Astrocyte (in vitro differentiated cells and primary cell): ENCODE results near the gene MROH2A. TPM values are rescaled to one million over a fixed set of nuclear protein-coding genes. Genes with fewer than 3 reads are reported as not detected.

ENCODE experiments used
- DNase-seq: peaks from one replicate; pipeline ENCODE4 v3.0.0-alpha.2; 2010; ENCODE audit warnings: low read depth
- FAIRE-seq: peaks from 2 replicates; lab custom pipeline; 2011; peaks lifted over from hg19 to GRCh38; lab: Jason Lieb, UNC
- H2AFZ ChIP-seq: 2 replicates; pipeline ENCODE4 v1.6.0; 2012; ENCODE audit warnings: low read depth, low read length, inconsistent platforms
- H3K27ac ChIP-seq: 2 replicates; pipeline ENCODE4 v1.5.1; 2011; ENCODE audit warnings: low read depth, low read length, inconsistent platforms
- H3K27me3 ChIP-seq: 2 replicates; pipeline ENCODE4 v1.6.0; 2011; ENCODE audit warnings: low read length, inconsistent platforms; ENCODE audit not compliant: insufficient read depth
- H3K36me3 ChIP-seq: 2 replicates; pipeline ENCODE4 v1.5.1; 2011; ENCODE audit warnings: low read length, inconsistent platforms; ENCODE audit not compliant: insufficient read depth
- H3K4me1 ChIP-seq: 2 replicates; pipeline ENCODE4 v1.5.1; 2011; ENCODE audit warnings: low read length, inconsistent platforms; ENCODE audit not compliant: insufficient read depth
- H3K4me2 ChIP-seq: 2 replicates; pipeline ENCODE4 v1.6.0; 2012; ENCODE audit warnings: low read length, inconsistent platforms
- H3K4me3 ChIP-seq: 2 replicates; pipeline ENCODE4 v1.5.1; 2011; ENCODE audit warnings: low read depth, mild to moderate bottlenecking, low read length, inconsistent platforms; ENCODE audit not compliant: insufficient read depth
- H3K79me2 ChIP-seq: 2 replicates; pipeline ENCODE4 v1.6.0; 2012; ENCODE audit warnings: mild to moderate bottlenecking, low read length, inconsistent platforms; ENCODE audit not compliant: insufficient read depth
- H3K9ac ChIP-seq: 2 replicates; pipeline ENCODE4 v1.6.0; 2012; ENCODE audit warnings: mild to moderate bottlenecking, low read length, inconsistent platforms
- H3K9me3 ChIP-seq: 2 replicates; pipeline ENCODE4 v1.5.1; 2012; ENCODE audit warnings: low read depth, mild to moderate bottlenecking, low read length, inconsistent platforms; ENCODE audit not compliant: insufficient read depth
- H4K20me1 ChIP-seq: 2 replicates; pipeline ENCODE4 v1.6.0; 2012; ENCODE audit warnings: low read length, inconsistent platforms; ENCODE audit not compliant: insufficient read depth
- H3K27ac Mint-ChIP-seq: one replicate; pipeline ENCODE4 v1.8.0; 2021; ENCODE audit warnings: mild to moderate bottlenecking, mixed read lengths; ENCODE audit not compliant: unreplicated experiment
- H3K27me3 Mint-ChIP-seq: one replicate; pipeline ENCODE4 v1.8.0; 2021; ENCODE audit warnings: low read depth, mixed read lengths; ENCODE audit not compliant: unreplicated experiment
- H3K36me3 Mint-ChIP-seq: one replicate; pipeline ENCODE4 v1.8.0; 2021; ENCODE audit warnings: low read depth, mixed read lengths; ENCODE audit not compliant: unreplicated experiment
- H3K4me1 Mint-ChIP-seq: one replicate; pipeline ENCODE4 v1.8.0; 2021; ENCODE audit warnings: low read depth, mixed read lengths; ENCODE audit not compliant: unreplicated experiment
- H3K4me3 Mint-ChIP-seq: one replicate; pipeline ENCODE4 v1.8.0; 2021; ENCODE audit warnings: mild to moderate bottlenecking, moderate library complexity, mixed read lengths; ENCODE audit not compliant: unreplicated experiment
- H3K9me3 Mint-ChIP-seq: one replicate; pipeline ENCODE4 v1.8.0; 2021; ENCODE audit warnings: mild to moderate bottlenecking, mixed read lengths; ENCODE audit not compliant: unreplicated experiment
- CTCF ChIP-seq: IDR thresholded peaks from 2 replicates; pipeline ENCODE4 v1.5.1; 2011; ENCODE audit warnings: low read depth, mild to moderate bottlenecking, inconsistent platforms, low read length, moderate library complexity; ENCODE audit not compliant: insufficient read depth
- EZH2 ChIP-seq: IDR thresholded peaks from 2 replicates; pipeline ENCODE4 v1.6.1; 2012; ENCODE audit warnings: mild to moderate bottlenecking, low read length, inconsistent platforms; ENCODE audit not compliant: insufficient read depth
- total RNA-seq: library from RNA; stranded (reverse); gene quantifications from 2 replicates; pipeline ENCODE4 v1.2.1, GENCODE V29; 2021

The MROH2A gene
- total RNA-seq, 1 donor from 2014 or later: not detected

GRCh38 chr2:233848276-233848675 is 70.1 kb downstream of the MROH2A start:
- no peaks in the 10 kb centered on the region for H3K27me3 Mint-ChIP-seq
- DNase-seq: no peak
- H3K9me3 ChIP-seq: no peaks in the 10 kb centered on the region
- H3K27me3 ChIP-seq: no peaks in the 10 kb centered on the region
- no peak for FAIRE-seq
- no peak overlapping the region for H3K27ac ChIP-seq
- H3K79me2 ChIP-seq: peaks cover 92% of the 10 kb centered on the region
- no peaks in the 10 kb centered on the region for H3K9me3 Mint-ChIP-seq
- peaks cover 3% of the 10 kb centered on the region for H3K4me1 ChIP-seq
- H2AFZ ChIP-seq: no peak overlapping the region
- peaks cover 4% of the 10 kb centered on the region for H3K4me1 Mint-ChIP-seq
- no peak for TF ChIP-seq EZH2
- TF ChIP-seq CTCF: no peak
- peaks cover 20% of the 10 kb centered on the region for H3K36me3 ChIP-seq
- no peak overlapping the region for H3K4me3 Mint-ChIP-seq
- H3K4me3 ChIP-seq: no peak overlapping the region
- H3K36me3 Mint-ChIP-seq: peaks cover 2% of the 10 kb centered on the region
- no peak overlapping the region for H3K9ac ChIP-seq
- H3K4me2 ChIP-seq: no peak overlapping the region
- no peak overlapping the region for H3K27ac Mint-ChIP-seq
- H4K20me1 ChIP-seq: peaks cover 3% of the 10 kb centered on the region

GRCh38 chr2:233849607-233850271 is 71.6 kb downstream of the MROH2A start:
- Mint-ChIP-seq H3K27ac (no peak overlapping the region), H3K9me3 (no peaks in the 10 kb centered on the region), H3K36me3 (peaks cover 2% of the 10 kb centered on the region), H3K27me3 (no peaks in the 10 kb centered on the region), H3K4me1 (peaks cover 4% of the 10 kb centered on the region), H3K4me3 (no peak overlapping the region)
- Histone ChIP-seq H3K79me2 (peaks cover 88% of the 10 kb centered on the region), H3K36me3 (peaks cover 11% of the 10 kb centered on the region), H3K4me1 (peaks cover 8% of the 10 kb centered on the region), H3K9ac (no peak overlapping the region), H3K4me3 (no peak overlapping the region), H4K20me1 (peaks cover under 1% of the 10 kb centered on the region), H3K27ac (no peak overlapping the region), H2AFZ (no peak overlapping the region), H3K9me3 (no peaks in the 10 kb centered on the region), H3K27me3 (no peaks in the 10 kb centered on the region), H3K4me2 (no peak overlapping the region)
- no peak for FAIRE-seq
- TF ChIP-seq EZH2 (no peak), CTCF (no peak)
- no peak for DNase-seq

- H3K9ac ChIP-seq: no peak overlapping the region
- Mint-ChIP-seq H3K4me1 (peaks cover 4% of the 10 kb centered on the region), H3K27ac (no peak overlapping the region), H3K36me3 (peaks cover 2% of the 10 kb centered on the region), H3K4me3 (no peak overlapping the region), H3K27me3 (no peaks in the 10 kb centered on the region), H3K9me3 (no peaks in the 10 kb centered on the region)
- no peaks in the 10 kb centered on the region for H3K27me3 ChIP-seq
- no peaks in the 10 kb centered on the region for H4K20me1 ChIP-seq
- DNase-seq (no peak), FAIRE-seq (no peak)
- H3K36me3 ChIP-seq: peaks cover 8% of the 10 kb centered on the region
- H3K4me2 ChIP-seq: no peak overlapping the region
- H3K9me3 ChIP-seq: no peaks in the 10 kb centered on the region
- TF ChIP-seq EZH2 (no peak), CTCF (no peak)
- no peak overlapping the region for H3K4me3 ChIP-seq
- H3K79me2 ChIP-seq: peaks cover 81% of the 10 kb centered on the region
- H2AFZ ChIP-seq: no peak overlapping the region
- no peak overlapping the region for H3K27ac ChIP-seq
- H3K4me1 ChIP-seq: peaks cover 8% of the 10 kb centered on the region
These were observed 72.6 kb downstream of the MROH2A start for GRCh38 chr2:233850745-233851144.
